Suppressor macrophage (primary cell): ENCODE results near the gene SELENOT.
"Not testable (repeated sequence)": the region's sequence is repeated elsewhere in the genome, so short reads cannot be mapped to it uniquely, and the experiment has no call there.

ENCODE experiments used
- DNase-seq, 4 experiments: peaks; one replicate each; pipeline ENCODE4 v3.0.0-alpha.2; 2020 to 2022
- total RNA-seq, 17 experiments: gene quantifications; one replicate each; lab custom pipeline; 2026; ENCODE audit warnings: mixed read lengths in 6 of 17, inconsistent platforms in 3 of 17; lab: John Stamatoyannopoulos, UW

Gene SELENOT, protein sequence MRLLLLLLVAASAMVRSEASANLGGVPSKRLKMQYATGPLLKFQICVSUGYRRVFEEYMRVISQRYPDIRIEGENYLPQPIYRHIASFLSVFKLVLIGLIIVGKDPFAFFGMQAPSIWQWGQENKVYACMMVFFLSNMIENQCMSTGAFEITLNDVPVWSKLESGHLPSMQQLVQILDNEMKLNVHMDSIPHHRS
- 96.3 to 243 (median 168) reads per million in 17 experiments for total RNA-seq

DNA sequence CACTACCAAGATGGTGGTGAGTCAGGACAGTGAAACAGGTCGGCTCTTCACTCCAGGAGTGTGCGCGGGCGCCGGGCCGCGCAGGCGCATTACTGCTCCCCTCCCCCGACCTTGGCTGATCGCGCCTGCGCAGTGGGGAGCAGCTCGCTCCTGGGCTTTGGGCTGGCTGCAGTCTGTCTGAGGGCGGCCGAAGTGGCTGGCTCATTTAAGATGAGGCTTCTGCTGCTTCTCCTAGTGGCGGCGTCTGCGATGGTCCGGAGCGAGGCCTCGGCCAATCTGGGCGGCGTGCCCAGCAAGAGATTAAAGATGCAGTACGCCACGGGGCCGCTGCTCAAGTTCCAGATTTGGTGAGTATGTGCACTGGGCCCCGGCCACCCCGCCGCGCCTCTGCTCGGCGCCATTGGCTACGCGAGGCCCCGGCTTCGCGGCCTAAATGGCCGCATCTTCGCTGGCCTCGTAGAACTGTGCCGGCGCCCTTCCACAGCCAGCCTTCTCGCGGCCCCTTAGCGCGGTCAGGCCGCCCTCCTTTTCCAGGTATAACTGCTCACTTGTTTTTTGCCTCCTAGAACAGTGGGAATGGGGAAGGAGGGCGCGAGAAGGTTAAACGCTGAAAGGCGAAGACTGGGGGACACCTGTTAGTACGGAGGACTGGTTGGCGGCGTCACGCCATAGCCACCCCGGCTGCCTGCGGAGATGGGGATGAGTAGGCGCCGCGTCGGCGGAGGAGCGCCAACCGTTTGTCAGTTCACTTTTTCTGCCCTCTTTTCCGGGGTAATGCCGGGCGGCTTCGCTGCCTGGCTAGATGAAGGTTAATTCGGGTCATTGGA, at the start of gene SELENOT:
TSS of gene SELENOT (plus strand) at position 169 of the 827 bp plus-strand sequence. CDS start at position 211, 42 bp downstream.
- peak; percentile 97 to 98 (median 97) for DNase-seq

DNA sequence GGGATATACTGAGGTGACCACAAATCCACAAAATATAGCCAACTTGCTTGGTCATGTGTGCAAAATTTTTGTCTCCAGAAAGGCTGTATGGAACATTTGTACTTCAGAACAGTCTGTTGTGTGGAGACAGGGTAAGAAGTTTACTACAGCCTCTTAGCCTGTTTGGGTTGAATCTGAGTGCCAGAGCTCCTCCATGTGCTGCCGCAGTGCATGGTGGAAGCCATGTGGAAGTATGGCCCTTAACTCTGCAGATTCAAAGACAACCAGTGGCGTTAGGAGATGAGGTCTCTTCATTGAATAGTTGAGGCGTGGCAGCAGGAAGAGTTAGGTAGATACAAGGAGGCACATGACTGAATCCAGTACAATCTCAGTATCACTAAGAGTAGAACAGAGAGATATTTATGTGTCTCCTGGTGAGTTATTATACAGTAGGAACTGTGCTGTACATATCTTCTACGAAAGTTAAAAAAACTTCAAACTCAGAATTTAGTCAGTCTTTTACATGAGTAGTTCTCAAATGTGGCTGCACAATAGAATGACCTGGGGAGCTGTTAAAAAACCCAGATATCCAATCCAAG, 47.2 kb upstream of the SELENOT start:
- DNase-seq = no peak

DNA sequence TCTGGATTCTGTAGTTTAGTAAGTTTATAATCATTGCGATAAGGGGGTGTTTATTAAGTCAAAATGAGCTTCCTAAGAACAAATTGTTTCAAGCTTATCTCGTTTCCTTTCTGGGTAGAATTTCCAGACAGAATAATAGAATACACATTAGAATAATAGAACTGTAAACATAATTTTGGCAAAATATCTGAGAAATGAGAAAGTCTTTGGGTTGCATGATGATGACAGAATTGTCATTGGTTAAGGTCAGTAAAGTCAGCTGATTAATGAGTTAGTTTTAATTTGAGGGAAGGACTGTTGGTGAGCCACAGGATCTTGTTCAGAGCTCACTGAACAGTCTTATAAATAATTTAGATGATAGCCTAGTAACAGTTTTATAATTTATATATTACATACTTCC, 46.3 kb upstream of the SELENOT start:
- DNase-seq = no peak

DNA sequence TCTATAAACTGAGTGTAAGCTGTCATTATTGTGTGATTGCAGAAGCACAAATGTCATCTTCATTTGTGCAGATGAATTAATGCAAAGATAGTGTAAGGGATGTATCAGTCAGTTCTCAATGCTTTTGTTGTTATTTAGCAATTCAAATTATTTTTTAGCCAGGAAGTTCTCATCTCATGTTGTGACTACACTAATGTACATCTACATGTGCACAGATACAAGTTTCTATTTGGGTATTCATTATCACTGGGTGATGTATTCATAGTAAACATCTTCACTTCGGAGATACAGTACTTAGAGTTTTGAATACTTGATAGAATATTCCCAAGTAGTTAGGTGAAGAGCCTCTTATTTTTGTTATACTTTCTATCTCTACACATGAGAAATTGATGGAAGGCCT, 45.4 kb upstream of the SELENOT start:
- no peak for DNase-seq

DNA sequence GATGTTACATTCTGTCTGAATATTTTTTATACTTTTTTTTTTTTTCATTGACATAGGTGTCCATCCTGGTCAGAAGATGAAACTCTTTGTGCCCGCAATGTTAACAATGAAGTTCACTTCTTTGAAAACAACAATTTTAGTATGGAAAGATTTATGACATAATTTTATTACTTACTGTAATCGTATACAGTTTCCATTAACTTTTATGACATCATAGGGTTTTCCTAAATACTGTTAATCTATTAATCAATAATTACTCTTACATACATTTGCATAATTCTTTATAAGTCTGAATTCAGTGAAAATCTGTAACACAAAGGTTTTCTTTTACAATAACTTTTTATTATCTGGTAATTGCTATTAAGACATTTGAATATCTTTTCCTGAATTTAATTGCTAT, 38.9 kb upstream of the SELENOT start:
- DNase-seq = no peak

DNA sequence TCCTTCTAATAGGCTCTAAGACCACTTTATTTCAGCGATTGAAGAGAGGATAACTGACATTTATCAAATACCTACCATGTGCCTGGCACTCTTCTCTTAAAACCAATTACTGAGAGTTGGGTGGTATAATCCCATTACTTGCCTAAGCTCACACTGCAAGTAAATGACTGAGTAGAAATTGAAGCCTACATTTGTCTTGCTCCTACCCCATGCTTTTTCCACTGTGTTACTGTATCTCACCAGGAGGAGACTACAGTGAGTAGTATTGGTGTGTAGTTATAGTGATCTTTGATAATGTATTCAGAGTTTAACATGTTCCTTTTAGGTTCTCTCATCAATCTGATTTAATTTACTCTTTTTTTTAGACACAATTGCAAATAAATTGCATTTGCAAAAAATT, 35.8 kb upstream of the SELENOT start:
- DNase-seq = no peak

DNA sequence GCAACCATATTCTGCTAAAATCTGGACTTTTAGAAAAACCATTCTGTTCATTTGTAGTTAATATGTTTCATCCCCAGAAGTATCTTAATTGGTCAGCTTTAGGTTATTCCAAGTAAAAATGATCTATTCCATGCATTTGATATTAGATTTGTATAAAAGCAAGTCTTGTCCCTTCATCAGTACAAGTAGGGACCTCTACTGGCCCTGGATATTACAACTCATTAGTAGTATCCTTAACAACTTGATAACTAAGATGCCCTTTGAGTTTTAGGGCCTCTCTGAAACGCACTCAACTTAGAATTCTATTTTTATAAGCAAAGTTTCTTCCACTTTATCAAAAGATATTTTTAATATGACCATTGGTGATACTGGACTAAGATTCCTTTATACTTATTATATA, 25.3 kb upstream of the SELENOT start:
- DNase-seq = peak in 2 of 4 experiments; percentile 5 to 10

DNA sequence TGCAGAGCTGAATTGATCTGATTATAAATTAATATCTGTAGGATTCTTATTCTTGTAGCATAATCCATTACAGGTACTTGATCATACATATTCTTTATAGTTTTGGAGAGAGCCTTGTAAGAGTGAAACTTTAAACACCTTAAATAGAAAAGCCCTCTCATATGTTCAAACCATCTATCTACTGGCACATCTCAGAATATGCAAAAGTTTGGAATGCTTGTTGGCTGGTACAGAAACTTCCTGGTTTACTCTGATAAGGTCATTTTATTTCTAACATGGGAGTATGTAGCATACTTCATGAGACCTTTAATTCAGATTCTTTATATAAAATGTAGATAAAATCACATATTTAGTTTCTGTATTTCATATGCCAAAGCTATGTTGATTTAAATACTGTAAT, 21.9 kb upstream of the SELENOT start:
- DNase-seq = no peak

DNA sequence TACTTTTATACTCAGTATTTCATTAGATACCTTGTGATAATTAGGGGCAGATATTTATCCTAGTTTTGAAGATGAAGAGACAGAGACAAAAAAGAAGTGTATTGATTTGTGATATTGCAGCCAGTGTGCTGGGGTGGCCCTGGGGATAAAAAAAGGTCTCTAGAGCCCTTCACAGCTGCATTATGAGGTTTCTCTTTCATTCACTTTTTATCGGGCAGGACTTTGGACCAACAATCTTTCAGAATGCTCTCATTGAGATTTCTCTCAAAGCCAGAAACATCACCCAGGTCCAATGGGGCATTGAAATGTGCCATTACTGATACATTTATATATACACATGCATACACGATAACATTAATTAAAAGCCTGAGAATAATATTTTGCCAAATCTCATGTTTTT, 20.5 kb upstream of the SELENOT start:
- DNase-seq = no peak

DNA sequence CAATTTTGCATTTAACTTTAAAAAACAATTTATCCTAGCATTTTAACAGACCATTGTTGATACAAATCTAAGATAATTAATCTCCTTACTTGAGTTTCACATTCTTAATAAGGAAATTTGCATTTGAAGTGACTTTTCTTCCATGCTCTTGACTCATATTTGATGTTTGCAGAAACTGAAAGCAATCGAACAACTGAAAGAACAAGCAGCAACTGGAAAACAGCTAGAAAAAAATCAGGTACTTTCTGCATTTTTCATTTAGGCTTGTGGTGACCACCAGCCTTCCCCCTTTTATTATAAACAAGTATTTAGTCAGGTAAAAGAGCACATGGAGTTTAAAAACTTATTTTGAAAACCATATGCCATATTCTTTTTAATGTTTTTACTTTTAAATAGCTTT, 20.1 kb upstream of the SELENOT start:
- DNase-seq = no peak

DNA sequence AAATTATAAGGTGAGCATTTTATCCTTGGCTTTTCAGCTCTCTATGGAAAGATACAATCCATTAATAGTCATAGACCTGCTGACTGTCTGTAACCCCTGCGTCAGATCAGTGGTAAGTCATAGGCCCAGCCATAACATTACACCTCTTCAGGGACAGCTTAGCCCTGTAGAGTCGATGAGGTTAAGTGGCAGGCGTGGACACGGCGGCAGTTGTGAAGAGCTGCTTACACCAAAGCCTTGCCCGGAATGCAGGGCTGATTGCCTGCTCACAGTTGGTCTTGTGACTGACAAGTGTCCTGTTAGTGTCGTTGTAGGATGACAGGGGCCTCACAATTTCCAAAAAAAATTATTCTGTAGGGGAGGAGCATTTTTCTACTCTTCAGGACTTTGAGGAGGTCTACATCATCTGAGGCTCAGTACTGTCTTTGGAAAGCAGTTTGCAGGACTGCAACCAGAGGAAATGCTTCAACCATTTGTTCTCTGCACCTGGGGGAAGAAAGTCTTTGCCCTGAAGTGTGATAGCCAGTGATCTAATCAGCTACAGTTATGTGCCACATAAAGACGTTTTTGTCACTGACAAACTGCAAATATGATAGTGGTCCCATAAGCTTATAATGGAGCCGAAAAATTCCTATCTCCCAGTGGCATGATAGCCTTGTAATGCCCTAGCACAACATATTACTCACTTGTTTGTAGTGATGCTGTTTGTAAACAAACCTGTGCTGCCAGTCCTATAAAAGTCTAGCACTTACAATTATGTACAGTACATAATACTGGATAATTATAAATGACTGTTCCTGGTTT, 14.9 kb upstream of the SELENOT start:
- no peak for DNase-seq

DNA sequence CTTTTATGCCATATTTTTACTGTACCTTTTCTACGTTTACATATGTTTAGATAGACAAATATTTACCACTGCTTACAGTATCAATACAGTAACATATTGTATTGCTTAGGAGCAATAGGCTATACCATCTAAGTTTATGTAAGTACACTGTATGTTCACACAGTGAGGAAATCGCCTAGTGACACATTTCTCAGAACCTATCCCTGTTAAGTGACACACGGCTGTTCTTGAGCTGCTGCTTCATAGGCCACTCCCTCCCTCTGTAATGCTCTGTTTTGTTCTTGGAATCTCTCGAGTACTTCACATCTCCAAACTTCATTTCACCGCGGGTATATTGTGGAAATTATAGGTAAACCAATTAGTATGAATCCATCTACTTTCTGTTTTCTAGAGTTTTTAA, 13.4 kb upstream of the SELENOT start:
- DNase-seq = no peak

DNA sequence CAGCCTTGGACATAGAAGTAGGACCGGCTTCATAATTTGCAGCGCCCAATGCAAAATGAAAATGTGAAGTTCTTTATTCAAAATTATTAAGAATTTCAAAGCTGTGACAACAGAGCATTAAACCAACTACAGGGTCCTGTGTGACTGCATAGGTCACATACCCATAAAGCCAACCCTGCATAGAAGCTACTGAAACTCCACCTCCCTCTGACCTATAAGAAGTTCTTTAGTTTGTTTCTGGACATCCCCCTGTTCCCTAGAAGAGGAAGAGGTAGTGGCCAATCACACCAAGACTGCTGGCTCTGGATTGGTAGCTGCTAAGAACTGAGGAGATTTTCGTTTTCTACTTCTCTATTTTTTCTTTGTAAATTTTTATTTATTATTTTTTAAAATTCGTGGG, 9.0 kb upstream of the SELENOT start:
- peak in 1 of 4 experiments; percentile 11 for DNase-seq

DNA sequence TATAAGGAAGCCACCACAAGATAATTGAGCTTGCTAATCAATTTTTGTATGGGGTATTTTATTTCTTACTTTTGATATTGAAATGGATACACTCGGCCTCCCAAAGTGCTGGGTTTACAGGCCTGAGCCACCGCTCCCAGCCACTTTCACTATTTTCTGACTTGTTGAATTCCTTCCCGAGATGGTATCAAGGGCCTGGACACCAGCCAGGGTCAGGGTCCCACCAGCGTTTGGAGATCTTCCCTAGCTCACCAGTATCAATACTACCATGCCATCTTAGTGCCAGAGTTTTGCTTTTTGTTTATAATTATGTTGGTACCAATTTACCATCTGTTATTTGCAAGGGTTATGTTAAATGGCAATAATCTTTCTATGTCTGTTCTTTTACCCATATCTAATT, 5.5 kb upstream of the SELENOT start:
- no peak for DNase-seq

DNA sequence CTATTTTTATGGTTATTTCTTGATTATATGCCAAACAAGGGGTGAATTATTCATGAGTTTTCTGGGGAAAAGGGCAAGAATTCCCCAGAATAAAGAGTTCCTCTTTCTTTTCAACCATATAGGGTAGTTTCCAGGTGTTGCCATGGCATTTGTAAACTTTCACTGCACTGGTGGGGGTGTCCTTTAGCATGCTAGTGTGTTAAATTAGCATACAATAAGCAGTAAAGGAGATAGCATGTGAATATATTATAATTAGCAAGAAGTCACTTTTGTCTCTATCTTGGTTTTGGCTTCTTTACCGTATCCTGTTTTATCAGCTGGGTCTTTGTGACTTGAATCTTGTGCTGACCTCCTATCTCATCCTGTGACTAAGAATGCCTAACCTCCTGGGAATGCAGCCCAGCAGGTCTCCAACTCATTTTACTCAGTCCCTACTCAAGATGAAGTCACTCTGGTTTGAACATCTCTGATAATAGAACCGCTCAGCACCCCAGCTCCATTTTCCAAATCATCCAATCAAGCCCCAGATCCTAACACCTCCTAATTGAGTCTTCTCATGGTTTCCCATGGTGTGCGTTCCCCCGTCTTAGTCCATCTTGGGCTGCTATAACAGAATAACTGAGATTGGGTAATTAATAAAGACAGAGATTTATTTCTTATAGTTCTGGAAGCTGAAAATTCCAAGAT, 3.4 kb upstream of the SELENOT start:
- DNase-seq = peak; percentile 45 to 70 (median 56)

DNA sequence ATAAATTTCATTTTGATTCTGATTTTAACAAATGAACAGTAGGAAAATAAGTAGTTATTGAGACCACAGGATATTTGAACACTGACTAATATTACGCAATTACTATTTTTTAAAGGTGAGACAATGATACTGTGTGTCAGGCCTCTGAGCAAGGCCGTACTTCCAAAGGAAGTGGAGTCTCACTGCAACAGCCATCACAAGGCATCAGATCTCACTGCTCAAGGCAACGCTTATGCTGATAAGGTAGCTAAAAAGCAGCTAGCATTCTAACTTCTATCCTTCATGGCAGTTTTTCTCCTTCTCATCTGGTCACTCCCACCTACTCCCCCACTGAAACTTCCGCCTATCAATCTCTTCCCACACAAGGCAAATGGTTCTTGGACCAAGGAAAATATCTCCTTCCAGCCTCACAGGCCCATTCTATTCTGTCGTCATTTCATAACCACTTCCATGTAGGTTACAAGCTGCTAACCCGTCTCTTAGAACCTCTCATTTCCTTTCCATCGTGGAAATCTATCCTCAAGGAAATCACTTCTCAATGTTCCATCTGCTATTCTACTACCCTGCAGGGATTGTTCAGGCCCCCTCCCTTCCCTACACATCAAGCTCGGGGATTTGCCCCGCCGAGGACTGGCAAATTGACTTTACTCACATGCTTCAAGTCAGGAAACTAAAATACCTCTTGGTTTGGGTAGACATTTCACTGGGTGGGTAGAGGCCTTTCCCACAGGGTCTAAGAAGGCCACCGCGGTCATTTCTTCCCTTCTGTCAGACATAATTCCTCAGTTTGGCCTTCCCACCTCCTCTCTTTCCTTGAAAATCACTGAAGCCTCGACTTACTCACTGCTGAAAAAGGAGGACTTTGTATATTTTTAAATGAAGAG, 2.2 kb upstream of the SELENOT start:
- not testable (repeated sequence) for DNase-seq

DNA sequence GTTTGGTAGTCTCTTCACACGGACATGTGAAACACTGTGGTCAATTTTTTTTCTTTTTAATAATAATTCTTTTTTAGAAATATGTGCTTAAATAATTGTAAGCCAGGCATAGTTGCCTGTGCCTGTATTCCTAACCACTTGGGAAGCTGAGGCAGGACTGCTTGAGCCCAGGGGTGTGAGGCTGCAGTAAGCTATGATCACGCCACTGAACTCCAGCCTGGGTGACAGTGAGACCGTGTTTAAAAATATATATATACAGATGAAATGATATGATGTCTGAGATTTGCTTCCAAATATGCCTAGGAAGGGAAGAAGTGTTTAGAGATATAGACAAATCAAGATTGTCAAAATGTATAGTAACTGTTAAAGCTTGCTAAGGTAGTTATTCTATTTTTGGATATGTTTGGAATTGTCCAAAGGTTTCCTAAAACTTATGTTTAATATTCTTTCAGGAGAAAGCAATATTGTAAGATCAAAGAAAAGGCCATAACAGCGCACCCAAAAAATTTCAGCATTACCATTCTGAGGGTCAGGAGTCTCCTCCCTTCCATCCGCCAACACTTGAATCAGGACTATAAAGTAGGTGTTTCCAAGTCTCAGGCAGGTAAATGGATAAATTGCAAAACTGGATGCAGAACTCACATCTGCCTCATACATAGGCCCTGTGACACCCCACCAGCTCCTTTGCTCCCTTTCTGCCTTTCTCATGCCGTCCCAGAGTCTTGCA, 532 bp upstream of the SELENOT start:
- DNase-seq = no peak

DNA sequence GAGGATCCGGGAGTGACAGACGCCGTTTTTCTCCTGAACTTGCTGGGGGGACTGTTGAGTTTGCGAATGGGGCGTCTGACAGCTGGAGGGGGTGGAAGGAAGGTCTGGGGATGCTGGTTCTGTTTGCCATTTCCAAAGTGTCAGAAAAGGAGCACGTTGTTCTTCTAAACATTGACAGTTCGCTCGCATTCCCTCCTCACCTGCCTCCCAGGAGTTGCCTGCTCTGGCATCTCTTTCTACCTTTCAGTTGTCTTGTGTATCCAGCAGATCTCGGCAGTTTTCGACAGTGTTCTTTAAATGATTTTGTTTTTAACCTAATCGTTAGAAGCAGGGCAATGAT, 829 bp downstream of the SELENOT start:
- no peak for DNase-seq

DNA sequence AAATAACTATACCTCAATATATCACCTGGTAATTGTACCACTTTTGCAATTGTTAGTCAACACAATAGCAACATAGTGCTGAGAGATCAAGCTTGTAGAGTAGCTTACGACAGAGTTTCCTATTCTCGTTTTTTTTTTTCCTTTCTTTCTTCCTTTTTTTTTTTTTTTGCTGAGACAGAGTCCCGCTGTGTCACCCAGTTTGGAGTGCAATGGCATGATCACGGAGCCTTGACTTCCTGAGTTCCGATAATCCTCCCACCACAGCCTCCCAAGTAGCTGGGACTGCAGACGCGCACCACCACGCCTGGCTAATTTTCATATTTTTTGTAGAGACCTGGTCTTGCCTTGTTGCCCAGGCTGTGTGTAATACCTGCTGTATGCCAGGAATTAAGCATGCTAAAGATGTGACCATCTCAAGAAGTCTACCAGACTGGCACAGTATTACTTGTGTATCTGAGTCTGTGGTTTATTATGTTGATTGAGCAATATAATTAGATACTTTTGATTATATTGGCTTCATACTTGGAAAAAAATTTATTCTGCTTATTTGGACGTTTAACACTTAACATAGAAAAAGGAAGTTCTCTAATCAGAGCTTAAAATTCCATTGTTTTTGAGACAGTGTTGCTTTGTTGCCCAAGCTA, 3.0 kb downstream of the SELENOT start:
- peak; percentile 69 to 84 (median 80) for DNase-seq
